Stomach smooth muscle (tissue), 2 donors: Measurements from ENCODE around the gene DCDC2.
"Not testable (repeated sequence)": the region's sequence is repeated elsewhere in the genome, so short reads cannot be mapped to it uniquely, and the experiment has no call there.

Experiments used
- H3K27ac ChIP-seq: one replicate; pipeline ENCODE4 v1.7.0; 2013; ENCODE audit warnings: mild to moderate bottlenecking, low read length, inconsistent platforms
- H3K27me3 ChIP-seq, 2 donors: one replicate each; pipeline ENCODE4 v1.7.0; 2013; ENCODE audit warnings: low read length in 2 of 2; ENCODE audit not compliant: insufficient read depth in 2 of 2, control insufficient read depth in 1 of 2
- H3K36me3 ChIP-seq, 2 donors: one replicate each; pipeline ENCODE4 v1.7.0; 2013; ENCODE audit warnings: low read length in 2 of 2; ENCODE audit not compliant: control insufficient read depth in 2 of 2, insufficient read depth in 2 of 2
- H3K4me1 ChIP-seq: one replicate; pipeline ENCODE4 v1.7.0; 2013; ENCODE audit warnings: low read length; ENCODE audit not compliant: control insufficient read depth, insufficient read depth
- H3K4me3 ChIP-seq, 2 donors: one replicate each; pipeline ENCODE4 v1.7.0; 2013; ENCODE audit warnings: low read length in 2 of 2
- H3K9ac ChIP-seq, 2 donors: one replicate each; pipeline ENCODE4 v1.7.0; 2013; ENCODE audit warnings: low read length in 2 of 2, mild to moderate bottlenecking in 1 of 2
- H3K9me3 ChIP-seq, 2 donors: one replicate each; pipeline ENCODE4 v1.7.0; 2013; ENCODE audit warnings: low read length in 2 of 2; ENCODE audit not compliant: control insufficient read depth in 2 of 2
- donor health status: healthy.
- donor health status: Pancreatic carcinoma.

DCDC2 gene

GRCh38 chr6:24225838-24226237 is 132.0 kb downstream of the DCDC2 start:
- no peak overlapping the region for H3K27ac ChIP-seq
- no peak overlapping the region for H3K4me3 ChIP-seq
- no peak overlapping the region for H3K9ac ChIP-seq
- H3K27me3 ChIP-seq: no peaks in the 10 kb centered on the region
- H3K36me3 ChIP-seq: no peaks in the 10 kb centered on the region
- H3K4me1 ChIP-seq: no peaks in the 10 kb centered on the region
- H3K9me3 ChIP-seq: no peaks in the 10 kb centered on the region

- Histone ChIP-seq H3K36me3 (no peaks in the 10 kb centered on the region), H3K27me3 (no peaks in the 10 kb centered on the region), H3K4me1 (no peaks in the 10 kb centered on the region), H3K9ac (no peak overlapping the region), H3K9me3 (no peaks in the 10 kb centered on the region), H3K27ac (no peak overlapping the region), H3K4me3 (no peak overlapping the region)
Observed at GRCh38 chr6:24223115-24223919, 134.5 kb downstream of the DCDC2 start.

GRCh38 chr6:24219670-24220069 is 138.2 kb downstream of the DCDC2 start:
- Histone ChIP-seq H3K27ac (no peak overlapping the region), H3K36me3 (no peaks in the 10 kb centered on the region), H3K9ac (no peak overlapping the region), H3K4me1 (no peaks in the 10 kb centered on the region), H3K4me3 (no peak overlapping the region), H3K27me3 (no peaks in the 10 kb centered on the region), H3K9me3 (no peaks in the 10 kb centered on the region)

GRCh38 chr6:24214984-24215383 is 142.9 kb downstream of the DCDC2 start:
- H3K9me3 ChIP-seq: no peaks in the 10 kb centered on the region
- H3K4me3 ChIP-seq: no peak overlapping the region
- no peak overlapping the region for H3K9ac ChIP-seq
- H3K4me1 ChIP-seq: no peaks in the 10 kb centered on the region
- no peak overlapping the region for H3K27ac ChIP-seq
- H3K27me3 ChIP-seq: no peaks in the 10 kb centered on the region
- no peaks in the 10 kb centered on the region for H3K36me3 ChIP-seq

GRCh38 chr6:24207413-24207812 is 150.4 kb downstream of the DCDC2 start:
- H3K9ac ChIP-seq: no peak overlapping the region
- H3K27me3 ChIP-seq: no peaks in the 10 kb centered on the region
- no peak overlapping the region for H3K4me3 ChIP-seq

GRCh38 chr6:24205020-24205492 is 152.8 kb downstream of the DCDC2 start:
- no peak overlapping the region for H3K4me3 ChIP-seq
- no peaks in the 10 kb centered on the region for H3K36me3 ChIP-seq
- no peaks in the 10 kb centered on the region for H3K27me3 ChIP-seq
- no peak overlapping the region for H3K27ac ChIP-seq
- H3K9ac ChIP-seq: no peak overlapping the region
- H3K9me3 ChIP-seq: no peaks in the 10 kb centered on the region
- no peaks in the 10 kb centered on the region for H3K4me1 ChIP-seq

More at GRCh38 chr6:24207413-24207812, 150.4 kb downstream of the DCDC2 start:
- H3K4me1 ChIP-seq: no peaks in the 10 kb centered on the region
- no peaks in the 10 kb centered on the region for H3K36me3 ChIP-seq
- no peak overlapping the region for H3K27ac ChIP-seq
- no peaks in the 10 kb centered on the region for H3K9me3 ChIP-seq

GRCh38 chr6:24204113-24204512 is 153.7 kb downstream of the DCDC2 start:
- H3K36me3 ChIP-seq, H3K27ac ChIP-seq, H3K9me3 ChIP-seq, H3K27me3 ChIP-seq, H3K4me1 ChIP-seq, H3K9ac ChIP-seq, H3K4me3 ChIP-seq: not testable (repeated sequence)

- Histone ChIP-seq H3K9me3 (no peaks in the 10 kb centered on the region), H3K4me1 (no peaks in the 10 kb centered on the region), H3K36me3 (no peaks in the 10 kb centered on the region)
Observed at GRCh38 chr6:24197892-24198291, 160.0 kb downstream of the DCDC2 start.

GRCh38 chr6:24195836-24196597 is 161.8 kb downstream of the DCDC2 start:
- no peak overlapping the region for H3K9ac ChIP-seq
- H3K9me3 ChIP-seq: no peaks in the 10 kb centered on the region
- H3K27ac ChIP-seq: no peak overlapping the region
- H3K36me3 ChIP-seq: no peaks in the 10 kb centered on the region
- H3K4me3 ChIP-seq: no peak overlapping the region
- H3K4me1 ChIP-seq: no peaks in the 10 kb centered on the region
- H3K27me3 ChIP-seq: no peaks in the 10 kb centered on the region

More at GRCh38 chr6:24197892-24198291, 160.0 kb downstream of the DCDC2 start:
- Histone ChIP-seq H3K27me3 (no peaks in the 10 kb centered on the region), H3K4me3 (no peak overlapping the region), H3K9ac (no peak overlapping the region), H3K27ac (no peak overlapping the region)

GRCh38 chr6:24194978-24195700 is 162.7 kb downstream of the DCDC2 start:
- Histone ChIP-seq H3K4me3 (no peak overlapping the region), H3K9me3 (no peaks in the 10 kb centered on the region), H3K27ac (no peak overlapping the region), H3K36me3 (no peaks in the 10 kb centered on the region), H3K4me1 (no peaks in the 10 kb centered on the region), H3K9ac (no peak overlapping the region), H3K27me3 (no peaks in the 10 kb centered on the region)
